Right kidney (tissue), 1 donor: Measurements from ENCODE around the gene VIPAS39.

ENCODE experiments used
- DNase-seq: peaks from one replicate; pipeline ENCODE4 v3.0.0-alpha.2; 2016

Gene VIPAS39

DNA sequence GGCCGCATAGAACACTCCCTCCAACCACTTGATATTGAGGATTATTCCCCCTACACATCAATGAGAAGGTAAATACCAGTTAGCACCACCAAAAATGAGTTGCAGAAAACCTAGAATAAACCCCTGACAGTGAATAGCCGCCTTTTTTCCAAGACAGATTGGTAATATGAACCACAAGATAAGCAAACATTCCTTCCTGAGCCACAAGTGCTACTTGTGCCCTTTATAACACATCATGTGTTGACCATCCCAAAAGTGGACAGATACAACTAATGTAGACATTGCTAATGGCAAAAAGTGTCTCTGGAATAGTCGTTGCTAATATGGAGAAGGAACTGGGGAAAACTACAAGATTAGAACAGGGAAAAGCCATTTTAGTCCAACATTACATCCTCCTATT, 51.3 kb downstream of the VIPAS39 start:
- no peak for DNase-seq

- no peak for DNase-seq
Observed at GRCh38 chr14:77403768-77404167, 53.6 kb downstream of the VIPAS39 start.

DNA sequence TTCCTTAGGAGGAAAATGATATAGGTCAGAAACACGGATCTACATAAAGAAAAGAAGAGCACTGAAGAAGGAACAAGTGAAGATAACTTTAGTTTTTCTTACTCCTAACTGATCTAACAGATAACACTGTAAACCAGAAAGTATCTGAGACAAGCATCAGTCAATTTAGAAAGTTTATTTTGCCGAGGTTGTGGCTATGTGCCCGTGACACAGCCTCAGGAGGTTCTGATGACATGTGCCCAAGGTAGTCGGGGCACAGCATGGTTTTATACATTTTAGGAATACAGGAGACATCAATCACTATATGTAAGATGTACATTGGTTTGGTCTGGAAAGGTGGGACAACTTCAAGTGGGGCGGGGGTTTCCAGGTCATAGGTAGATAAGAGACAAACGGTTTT, 57.2 kb downstream of the VIPAS39 start:
- no peak for DNase-seq

- no peak for DNase-seq
Observed at GRCh38 chr14:77390188-77390587, 67.2 kb downstream of the VIPAS39 start.

- no peak for DNase-seq
Observed at GRCh38 chr14:77378701-77379100, 78.7 kb downstream of the VIPAS39 start.

GRCh38 chr14:77377502-77377844, 79.9 kb downstream of the VIPAS39 start:
- DNase-seq = no peak

DNA sequence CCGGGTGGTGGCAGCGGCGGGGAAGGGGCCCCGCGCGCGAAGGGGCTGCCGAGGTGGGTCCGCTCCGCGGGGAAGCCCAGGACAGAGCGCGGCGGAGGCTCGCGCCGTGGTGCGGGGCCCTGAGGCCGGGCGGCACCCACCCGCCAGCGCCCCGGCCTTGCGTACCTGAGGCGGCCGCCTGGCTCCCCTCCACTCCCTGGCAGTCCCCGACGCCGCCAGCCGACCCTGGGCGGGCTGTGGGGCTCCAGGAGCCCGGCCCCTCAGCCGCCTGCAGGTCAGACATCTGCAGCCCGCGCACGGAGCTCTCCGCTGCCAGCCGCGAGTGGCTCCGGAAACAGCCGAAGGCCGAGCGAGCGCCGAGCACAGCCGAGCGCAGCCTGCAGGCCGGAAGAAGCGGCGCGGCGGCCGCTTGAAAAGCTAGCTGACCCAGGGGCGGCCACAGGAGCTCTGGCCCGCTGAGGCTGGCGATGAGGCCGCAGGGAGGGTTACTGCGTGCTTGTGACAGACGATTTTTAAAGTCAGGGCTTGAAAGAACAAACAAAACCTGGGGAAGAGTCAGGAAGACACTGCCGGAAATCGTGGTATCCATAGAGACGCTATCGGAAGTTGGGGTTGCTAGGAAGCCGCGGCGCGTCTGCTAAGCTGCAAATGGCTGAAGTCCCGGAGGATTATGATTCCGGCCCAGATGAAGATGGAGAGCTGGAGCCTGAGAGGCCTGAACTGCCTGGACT, 80.5 kb downstream of the VIPAS39 start, which contains the start of the genes SAMD15 and TMED8:
SAMD15 (plus strand) TSS at position 609 of the 731 bp plus-strand sequence; CDS start at position 649, 40 bp downstream.
TMED8 (minus strand) TSS at position 324 of the 731 bp plus-strand sequence; CDS start at position 283, 41 bp downstream.
- DNase-seq = peak; percentile 99
